MM.1S (cell line): ENCODE data around the gene PRKD3.

Experiments used
- EZH2 ChIP-seq: fragments of 300-600 bp; sonication (generic); optimal IDR thresholded peaks from 2 replicates; pipeline ENCODE3; 2017; ENCODE audit warnings: low read depth, mild to moderate bottlenecking, antibody characterized with exemption, low read length, mixed read lengths
- EZH2phosphoT487 ChIP-seq: fragments of 300-600 bp; sonication (generic); IDR thresholded peaks from 2 replicates; pipeline ENCODE4 v1.6.1; 2018; ENCODE audit warnings: antibody characterized with exemption, low read length
- TF ChIP-seq, protein P1 (sequence below): fragments of 300-600 bp; sonication (generic); IDR thresholded peaks from 2 replicates; pipeline ENCODE4 v1.5.1; 2016; ENCODE audit warnings: antibody characterized with exemption, low read length, mixed read lengths

DNA sequence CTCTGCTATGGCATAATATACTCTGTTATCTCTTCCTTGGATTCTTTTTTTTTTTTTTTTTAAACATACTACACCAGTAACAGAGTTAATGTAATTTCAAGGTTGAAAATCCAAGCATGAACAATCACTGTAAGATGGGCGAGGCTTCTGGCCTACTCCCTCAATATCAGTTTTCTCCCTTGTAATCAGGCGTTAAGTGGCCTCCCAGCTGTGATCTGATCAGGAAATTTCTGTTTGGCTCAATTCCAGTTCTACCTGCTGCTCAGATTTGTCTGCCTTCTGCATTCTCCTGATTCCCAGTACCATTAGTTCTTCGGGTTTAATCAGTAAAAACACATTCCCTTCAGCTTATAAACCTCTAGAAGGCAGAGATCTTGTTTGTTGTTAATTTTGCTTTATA is 18.6 kb downstream of the PRKD3 start:
- TF ChIP-seq, protein P1, sequence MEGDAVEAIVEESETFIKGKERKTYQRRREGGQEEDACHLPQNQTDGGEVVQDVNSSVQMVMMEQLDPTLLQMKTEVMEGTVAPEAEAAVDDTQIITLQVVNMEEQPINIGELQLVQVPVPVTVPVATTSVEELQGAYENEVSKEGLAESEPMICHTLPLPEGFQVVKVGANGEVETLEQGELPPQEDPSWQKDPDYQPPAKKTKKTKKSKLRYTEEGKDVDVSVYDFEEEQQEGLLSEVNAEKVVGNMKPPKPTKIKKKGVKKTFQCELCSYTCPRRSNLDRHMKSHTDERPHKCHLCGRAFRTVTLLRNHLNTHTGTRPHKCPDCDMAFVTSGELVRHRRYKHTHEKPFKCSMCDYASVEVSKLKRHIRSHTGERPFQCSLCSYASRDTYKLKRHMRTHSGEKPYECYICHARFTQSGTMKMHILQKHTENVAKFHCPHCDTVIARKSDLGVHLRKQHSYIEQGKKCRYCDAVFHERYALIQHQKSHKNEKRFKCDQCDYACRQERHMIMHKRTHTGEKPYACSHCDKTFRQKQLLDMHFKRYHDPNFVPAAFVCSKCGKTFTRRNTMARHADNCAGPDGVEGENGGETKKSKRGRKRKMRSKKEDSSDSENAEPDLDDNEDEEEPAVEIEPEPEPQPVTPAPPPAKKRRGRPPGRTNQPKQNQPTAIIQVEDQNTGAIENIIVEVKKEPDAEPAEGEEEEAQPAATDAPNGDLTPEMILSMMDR = no peak
- no peak for TF ChIP-seq EZH2
- TF ChIP-seq EZH2phosphoT487 = no peak
